OCI-LY3 (cell line): ENCODE data around the gene LCORL.
"Not testable (repeated sequence)": the region's sequence is repeated elsewhere in the genome, so short reads cannot be mapped to it uniquely, and the experiment has no call there.

Source experiments
- H2AFZ ChIP-seq: fragments of 200-600, 300-600 bp; shearing (Covaris generic); 2 replicates; pipeline ENCODE4 v1.6.0; 2014; ENCODE audit warnings: antibody characterized with exemption, low read depth, low read length
- H3K27ac ChIP-seq: fragments of 200-600, 300-600 bp; sonication (generic); 2 replicates; pipeline ENCODE4 v1.5.1; 2014; ENCODE audit warnings: mild to moderate bottlenecking, low read length, moderate library complexity, mixed read lengths
- H3K27me3 ChIP-seq: fragments of 200-600, 300-600 bp; sonication (generic); 2 replicates; pipeline ENCODE4 v1.6.1; 2014; ENCODE audit warnings: low read depth, low read length, mixed read lengths
- H3K36me3 ChIP-seq: fragments of 200-600, 300-600 bp; sonication (generic); replicated peaks from 2 replicates; pipeline ENCODE3; 2014; ENCODE audit warnings: low read depth, low read length, mixed read lengths
- H3K4me1 ChIP-seq: fragments of 300-600, 200-600 bp; sonication (generic); 2 replicates; pipeline ENCODE4 v1.6.1; 2014; ENCODE audit warnings: low read length, mixed read lengths
- H3K4me2 ChIP-seq: fragments of 200-600, 300-600 bp; sonication (generic); 2 replicates; pipeline ENCODE4 v1.6.1; 2014; ENCODE audit warnings: low read length, mixed read lengths
- H3K4me3 ChIP-seq: fragments of 300-600, 200-600 bp; sonication (generic); 2 replicates; pipeline ENCODE4 v1.5.1; 2014; ENCODE audit warnings: antibody characterized with exemption, mild to moderate bottlenecking, low read length, moderate library complexity
- H3K79me2 ChIP-seq: fragments of 300-600, 200-600 bp; shearing (Covaris generic); 2 replicates; pipeline ENCODE4 v1.6.1; 2014; ENCODE audit warnings: mild to moderate bottlenecking, low read length, mixed read lengths
- H3K9ac ChIP-seq: fragments of 300-600, 200-600 bp; shearing (Covaris generic); 2 replicates; pipeline ENCODE4 v1.6.0; 2014; ENCODE audit warnings: mild to moderate bottlenecking, low read length, moderate library complexity
- H3K9me3 ChIP-seq: fragments of 200-600, 300-600 bp; shearing (Covaris generic); 2 replicates; pipeline ENCODE4 v1.6.1; 2014; ENCODE audit warnings: low read length, mixed read lengths; ENCODE audit not compliant: insufficient read depth
- H4K20me1 ChIP-seq: fragments of 200-600, 300-600 bp; sonication (generic); 2 replicates; pipeline ENCODE4 v1.6.1; 2016; ENCODE audit warnings: low read length, mixed read lengths; ENCODE audit not compliant: insufficient read depth
- EZH2phosphoT487 ChIP-seq: fragments of 200-600 bp; shearing (Covaris generic); IDR thresholded peaks from 2 replicates; pipeline ENCODE4 v1.6.1; 2018; ENCODE audit warnings: antibody characterized with exemption, mixed run types, low read depth
- TF ChIP-seq, protein P1 (sequence below): fragments of 200-600, 300-600 bp; sonication (generic); IDR thresholded peaks from 2 replicates; pipeline ENCODE4 v1.5.1; 2014; ENCODE audit warnings: antibody characterized with exemption, low read length, low read depth

Gene LCORL

DNA sequence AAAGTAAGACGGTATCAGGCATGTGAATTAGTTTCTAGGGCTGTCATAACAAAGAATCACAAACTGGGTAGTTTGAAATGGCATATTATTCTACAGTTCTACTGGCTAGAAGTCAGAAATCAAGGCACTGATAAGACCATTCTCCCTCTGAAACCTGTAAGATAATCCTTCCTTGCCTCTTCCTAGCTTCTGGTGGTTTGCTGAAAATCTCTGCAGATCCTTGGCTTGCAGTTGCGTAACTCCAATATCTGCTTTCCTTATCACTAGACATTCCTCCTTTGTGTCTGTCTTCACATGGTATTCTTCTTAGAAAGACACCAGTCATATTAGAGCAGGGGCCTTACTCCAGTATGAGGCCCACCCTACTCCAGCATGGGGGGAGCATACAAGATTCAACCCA is 19.6 kb upstream of the LCORL start:
- H3K27me3 ChIP-seq: no peaks in the 10 kb centered on the region
- TF ChIP-seq, protein P1, sequence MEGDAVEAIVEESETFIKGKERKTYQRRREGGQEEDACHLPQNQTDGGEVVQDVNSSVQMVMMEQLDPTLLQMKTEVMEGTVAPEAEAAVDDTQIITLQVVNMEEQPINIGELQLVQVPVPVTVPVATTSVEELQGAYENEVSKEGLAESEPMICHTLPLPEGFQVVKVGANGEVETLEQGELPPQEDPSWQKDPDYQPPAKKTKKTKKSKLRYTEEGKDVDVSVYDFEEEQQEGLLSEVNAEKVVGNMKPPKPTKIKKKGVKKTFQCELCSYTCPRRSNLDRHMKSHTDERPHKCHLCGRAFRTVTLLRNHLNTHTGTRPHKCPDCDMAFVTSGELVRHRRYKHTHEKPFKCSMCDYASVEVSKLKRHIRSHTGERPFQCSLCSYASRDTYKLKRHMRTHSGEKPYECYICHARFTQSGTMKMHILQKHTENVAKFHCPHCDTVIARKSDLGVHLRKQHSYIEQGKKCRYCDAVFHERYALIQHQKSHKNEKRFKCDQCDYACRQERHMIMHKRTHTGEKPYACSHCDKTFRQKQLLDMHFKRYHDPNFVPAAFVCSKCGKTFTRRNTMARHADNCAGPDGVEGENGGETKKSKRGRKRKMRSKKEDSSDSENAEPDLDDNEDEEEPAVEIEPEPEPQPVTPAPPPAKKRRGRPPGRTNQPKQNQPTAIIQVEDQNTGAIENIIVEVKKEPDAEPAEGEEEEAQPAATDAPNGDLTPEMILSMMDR: no peak
- no peak for TF ChIP-seq EZH2phosphoT487
- no peaks in the 10 kb centered on the region for H4K20me1 ChIP-seq
- no peaks in the 10 kb centered on the region for H3K36me3 ChIP-seq
- no peak overlapping the region for H2AFZ ChIP-seq
- no peaks in the 10 kb centered on the region for H3K4me1 ChIP-seq
- no peaks in the 10 kb centered on the region for H3K9me3 ChIP-seq
- no peak overlapping the region for H3K4me3 ChIP-seq
- no peaks in the 10 kb centered on the region for H3K79me2 ChIP-seq
- H3K27ac ChIP-seq: no peak overlapping the region
- H3K9ac ChIP-seq: no peak overlapping the region
- H3K4me2 ChIP-seq: no peak overlapping the region

DNA sequence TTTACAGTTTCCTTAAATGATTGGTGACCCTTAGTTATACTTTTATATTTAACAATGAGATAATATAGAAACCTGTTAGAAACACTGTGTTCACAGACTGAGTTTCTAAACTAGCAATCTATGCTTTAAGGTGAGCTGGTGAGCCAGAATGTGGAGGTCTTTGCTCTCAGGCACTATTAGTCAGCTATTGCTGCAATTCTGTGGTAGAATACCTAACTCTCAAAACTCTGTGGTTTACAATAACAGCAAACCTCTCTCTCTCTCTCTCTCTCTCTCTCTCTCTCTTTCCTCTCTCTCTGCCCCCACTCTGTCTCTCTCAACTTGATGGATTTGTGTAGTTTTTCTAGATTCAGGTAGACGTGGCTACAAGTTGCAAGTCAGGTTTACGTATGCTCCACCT is 17.6 kb upstream of the LCORL start:
- H3K79me2 ChIP-seq: no peaks in the 10 kb centered on the region
- H4K20me1 ChIP-seq: no peaks in the 10 kb centered on the region
- no peaks in the 10 kb centered on the region for H3K4me1 ChIP-seq
- H3K9ac ChIP-seq: no peak overlapping the region
- no peak overlapping the region for H3K4me3 ChIP-seq
- H3K36me3 ChIP-seq: no peaks in the 10 kb centered on the region
- H2AFZ ChIP-seq: no peak overlapping the region
- no peak overlapping the region for H3K4me2 ChIP-seq
- no peaks in the 10 kb centered on the region for H3K27me3 ChIP-seq
- H3K27ac ChIP-seq: no peak overlapping the region
- no peak for TF ChIP-seq EZH2phosphoT487
- no peaks in the 10 kb centered on the region for H3K9me3 ChIP-seq

DNA sequence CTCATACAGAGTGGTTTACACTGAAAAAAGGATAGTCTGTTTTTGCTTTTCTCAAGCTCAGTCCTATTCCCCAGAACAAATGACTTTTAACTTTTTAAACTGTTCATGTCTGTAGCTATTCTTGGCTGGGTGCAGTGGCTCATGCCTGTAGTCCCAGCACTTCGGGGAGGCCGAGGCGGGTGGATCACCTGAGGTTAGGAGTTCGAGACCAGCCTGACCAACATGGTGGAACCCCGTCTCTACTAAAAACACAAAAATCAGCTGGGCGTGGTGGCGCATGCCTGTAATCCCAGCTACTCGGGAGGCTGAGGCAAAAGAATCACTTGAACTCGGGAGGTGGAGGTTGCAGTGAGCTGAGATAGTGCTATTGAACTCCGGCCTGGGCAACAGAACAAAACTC is 14.8 kb upstream of the LCORL start:
- not testable (repeated sequence) for H3K4me3 ChIP-seq, H3K27me3 ChIP-seq, H3K27ac ChIP-seq, H3K4me1 ChIP-seq, H3K9ac ChIP-seq, H3K79me2 ChIP-seq, H3K9me3 ChIP-seq, H4K20me1 ChIP-seq, H3K36me3 ChIP-seq, H3K4me2 ChIP-seq, H2AFZ ChIP-seq

DNA sequence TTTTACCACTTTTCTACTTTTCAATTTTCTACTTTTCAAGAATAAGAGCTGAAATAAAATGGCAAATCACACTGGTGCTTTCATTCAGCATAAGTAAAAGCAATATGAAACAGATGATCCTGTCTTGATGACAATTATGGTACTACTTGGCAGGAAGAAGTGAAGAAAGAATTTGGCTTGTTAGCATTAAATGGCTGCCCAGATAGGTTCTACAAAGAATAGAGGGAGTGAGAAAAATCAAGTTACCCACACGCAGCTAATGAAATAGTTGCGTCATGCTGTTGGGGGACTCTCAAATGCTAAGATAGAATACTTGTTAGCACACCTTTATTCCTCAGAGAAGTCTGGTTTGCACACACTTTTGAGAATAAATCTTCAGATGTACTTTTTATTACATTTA is 12.5 kb upstream of the LCORL start:
- no peak overlapping the region for H3K27ac ChIP-seq
- H3K9ac ChIP-seq: no peak overlapping the region
- no peaks in the 10 kb centered on the region for H3K27me3 ChIP-seq
- no peaks in the 10 kb centered on the region for H3K36me3 ChIP-seq
- no peaks in the 10 kb centered on the region for H4K20me1 ChIP-seq
- TF ChIP-seq, protein P1: no peak
- TF ChIP-seq EZH2phosphoT487: no peak
- no peak overlapping the region for H2AFZ ChIP-seq
- H3K4me1 ChIP-seq: no peaks in the 10 kb centered on the region
- H3K79me2 ChIP-seq: no peaks in the 10 kb centered on the region
- H3K4me2 ChIP-seq: no peak overlapping the region
- H3K4me3 ChIP-seq: no peak overlapping the region
- H3K9me3 ChIP-seq: no peaks in the 10 kb centered on the region

DNA sequence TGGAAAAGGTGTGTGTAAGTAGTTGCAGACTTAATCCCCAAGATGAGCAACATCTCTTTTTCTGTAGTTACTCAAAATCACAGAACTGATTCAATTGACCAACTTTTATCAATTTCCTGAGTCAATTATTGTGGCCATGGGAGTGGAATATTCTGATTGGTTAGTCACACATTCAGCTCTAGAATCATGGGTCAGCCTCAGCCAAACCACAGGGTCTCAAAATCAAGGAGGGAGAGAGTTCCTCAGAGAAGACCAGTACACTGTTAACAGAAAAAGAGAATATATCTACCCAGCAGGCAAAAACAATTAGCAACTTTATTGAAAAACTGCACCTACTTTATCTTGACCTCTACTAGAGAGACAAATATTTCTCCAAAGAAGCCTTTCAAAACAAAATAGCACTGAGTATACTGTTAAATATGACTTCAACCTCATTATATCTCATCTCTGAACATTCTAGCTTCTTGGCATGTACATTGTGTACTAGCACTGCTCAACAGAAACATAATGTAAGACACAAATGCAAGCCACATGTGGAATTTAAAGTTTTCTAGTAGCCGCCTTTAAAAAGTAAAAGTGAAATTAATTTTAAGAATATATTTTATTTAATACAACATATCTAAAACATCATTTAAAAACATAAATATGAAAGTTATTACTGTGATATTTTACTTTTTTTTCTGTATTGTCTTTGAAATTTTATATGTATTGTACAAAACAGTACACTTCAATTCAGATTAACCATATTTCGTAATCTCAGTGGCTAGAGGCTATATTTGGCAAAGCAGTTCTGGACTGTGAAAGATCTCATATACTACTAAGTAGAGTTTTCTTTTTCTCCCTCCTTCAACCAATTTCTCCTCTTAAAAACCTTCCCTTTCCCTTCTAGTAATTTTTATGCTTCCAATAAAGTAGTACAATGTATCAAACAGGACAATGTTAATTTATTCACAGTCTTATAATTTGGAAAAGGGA is 11.8 kb upstream of the LCORL start:
- Histone ChIP-seq H3K79me2 (no peaks in the 10 kb centered on the region), H3K4me3 (no peak overlapping the region), H3K9me3 (no peaks in the 10 kb centered on the region), H3K27ac (no peak overlapping the region), H4K20me1 (no peaks in the 10 kb centered on the region), H2AFZ (no peak overlapping the region), H3K36me3 (no peaks in the 10 kb centered on the region), H3K9ac (no peak overlapping the region), H3K27me3 (no peaks in the 10 kb centered on the region), H3K4me1 (no peaks in the 10 kb centered on the region), H3K4me2 (no peak overlapping the region)
- TF ChIP-seq EZH2phosphoT487: no peak
- TF ChIP-seq, protein P1: no peak
